Measurements from ENCODE around the gene GLG1.

- TF ChIP-seq, protein P1, sequence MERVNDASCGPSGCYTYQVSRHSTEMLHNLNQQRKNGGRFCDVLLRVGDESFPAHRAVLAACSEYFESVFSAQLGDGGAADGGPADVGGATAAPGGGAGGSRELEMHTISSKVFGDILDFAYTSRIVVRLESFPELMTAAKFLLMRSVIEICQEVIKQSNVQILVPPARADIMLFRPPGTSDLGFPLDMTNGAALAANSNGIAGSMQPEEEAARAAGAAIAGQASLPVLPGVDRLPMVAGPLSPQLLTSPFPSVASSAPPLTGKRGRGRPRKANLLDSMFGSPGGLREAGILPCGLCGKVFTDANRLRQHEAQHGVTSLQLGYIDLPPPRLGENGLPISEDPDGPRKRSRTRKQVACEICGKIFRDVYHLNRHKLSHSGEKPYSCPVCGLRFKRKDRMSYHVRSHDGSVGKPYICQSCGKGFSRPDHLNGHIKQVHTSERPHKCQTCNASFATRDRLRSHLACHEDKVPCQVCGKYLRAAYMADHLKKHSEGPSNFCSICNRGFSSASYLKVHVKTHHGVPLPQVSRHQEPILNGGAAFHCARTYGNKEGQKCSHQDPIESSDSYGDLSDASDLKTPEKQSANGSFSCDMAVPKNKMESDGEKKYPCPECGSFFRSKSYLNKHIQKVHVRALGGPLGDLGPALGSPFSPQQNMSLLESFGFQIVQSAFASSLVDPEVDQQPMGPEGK (CRISPR knock-in tag; IDR thresholded peaks at IDR 0.05; ENCODE audit: borderline replicate concordance): no peak
- TF ChIP-seq ISL1 (CRISPR knock-in tag; IDR thresholded peaks at IDR 0.05): no peak
- TF ChIP-seq GLIS3 (CRISPR knock-in tag; IDR thresholded peaks at IDR 0.05): no peak
- TF ChIP-seq ZFP3 (CRISPR knock-in tag; IDR thresholded peaks at IDR 0.05): no peak
- no peak for TF ChIP-seq ZNF8 (CRISPR knock-in tag; IDR thresholded peaks at IDR 0.05)
- no peak for TF ChIP-seq ESRRG (CRISPR knock-in tag; IDR thresholded peaks at IDR 0.05)
- no peak for TF ChIP-seq ZNF565 (CRISPR knock-in tag; conservative IDR thresholded peaks at IDR 0.05; ENCODE audit: low read depth)
Measured at GRCh38 chr16:74652249-74652648, 45.3 kb upstream of the GLG1 start.

All from SK-N-SH treated with all-trans-retinoic acid at 6 μM for 48 hours (cell line).